ENCODE data around the gene MAN1C1. TPM values are rescaled to one million over a fixed set of nuclear protein-coding genes. Genes with fewer than 3 reads are reported as not detected.

The MAN1C1 gene
- total RNA-seq, 2 experiments from 2014 or later = 3.7 to 4.4 TPM

GRCh38 chr1:25779388-25779787 is 162.8 kb downstream of the MAN1C1 start:
- H3K36me3 Mint-ChIP-seq (ENCODE audit: low read depth) = no peaks in the 10 kb centered on the region
- ATAC-seq (no peak), DNase-seq (no peak)
- H3K27ac Mint-ChIP-seq = no peak overlapping the region
- CTCF ChIA-PET = no interaction called here
- POLR2A ChIA-PET = no interaction called here
- no peaks in the 10 kb centered on the region for H3K27me3 Mint-ChIP-seq
- H3K4me1 Mint-ChIP-seq (ENCODE audit: low read depth) = peaks cover 17% of the 10 kb centered on the region
- no peaks in the 10 kb centered on the region for H3K9me3 Mint-ChIP-seq
- no peak overlapping the region for H3K4me3 Mint-ChIP-seq
- intact Hi-C loops (cut with micrococcal nuclease) = no loop called here
- TF ChIP-seq CTCF (IDR thresholded peaks at IDR 0.05) = no peak

DNA sequence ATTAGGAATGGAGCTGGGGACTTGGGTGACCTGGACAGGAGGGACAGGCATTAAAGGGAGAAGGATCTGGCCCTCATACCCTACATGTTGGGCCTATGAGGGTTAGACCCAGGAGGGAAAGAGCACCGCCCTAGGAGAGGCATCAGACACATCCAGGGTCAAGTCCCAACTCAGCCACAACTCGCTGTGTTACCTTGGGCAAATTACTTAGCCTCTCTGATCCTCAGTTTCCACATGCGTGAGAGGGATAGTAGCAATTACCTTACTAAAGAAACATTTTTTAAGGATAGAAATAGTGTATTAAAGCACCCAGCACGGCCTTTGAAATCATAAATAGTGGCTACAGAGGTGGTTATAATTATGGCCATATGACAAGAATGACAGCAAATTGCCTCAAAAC is 163.3 kb downstream of the MAN1C1 start:
- intact Hi-C loops (cut with micrococcal nuclease) = no loop called here
- CTCF ChIA-PET = interaction anchor here (0.6 kb wide), 1 partner anchor 165 kb away, joined by 3 read pairs; no protein-coding TSS in a partner anchor
- peaks cover 12% of the 10 kb centered on the region for H3K4me1 Mint-ChIP-seq (ENCODE audit: low read depth)
- H3K36me3 Mint-ChIP-seq (ENCODE audit: low read depth) = no peaks in the 10 kb centered on the region
- POLR2A ChIA-PET = interaction anchor here (0.8 kb wide), 1 partner anchor 16 kb away, joined by 3 read pairs; no protein-coding TSS in a partner anchor
- DNase-seq (no peak), ATAC-seq (no peak)
- H3K4me3 Mint-ChIP-seq = no peak overlapping the region
- no peak for TF ChIP-seq CTCF (IDR thresholded peaks at IDR 0.05)
- H3K9me3 Mint-ChIP-seq = no peaks in the 10 kb centered on the region
- no peaks in the 10 kb centered on the region for H3K27me3 Mint-ChIP-seq
- H3K27ac Mint-ChIP-seq = no peak overlapping the region

- Mint-ChIP-seq H3K9me3 (no peaks in the 10 kb centered on the region), H3K4me1 (ENCODE audit: low read depth) (peaks cover 5% of the 10 kb centered on the region), H3K36me3 (ENCODE audit: low read depth) (no peaks in the 10 kb centered on the region), H3K27ac (no peak overlapping the region), H3K27me3 (no peaks in the 10 kb centered on the region), H3K4me3 (no peak overlapping the region)
- intact Hi-C loops (cut with micrococcal nuclease) = no loop called here
- POLR2A ChIA-PET = interaction anchor here (0.8 kb wide), 1 partner anchor 16 kb away, joined by 3 read pairs; no protein-coding TSS in a partner anchor
- no peak for DNase-seq
- TF ChIP-seq CTCF (IDR thresholded peaks at IDR 0.05) = no peak
- CTCF ChIA-PET = interaction anchor here (0.6 kb wide), 1 partner anchor 166 kb away, joined by 3 read pairs; no protein-coding TSS in a partner anchor
- ATAC-seq = no peak
Observed at GRCh38 chr1:25780318-25781129, 163.9 kb downstream of the MAN1C1 start.

DNA sequence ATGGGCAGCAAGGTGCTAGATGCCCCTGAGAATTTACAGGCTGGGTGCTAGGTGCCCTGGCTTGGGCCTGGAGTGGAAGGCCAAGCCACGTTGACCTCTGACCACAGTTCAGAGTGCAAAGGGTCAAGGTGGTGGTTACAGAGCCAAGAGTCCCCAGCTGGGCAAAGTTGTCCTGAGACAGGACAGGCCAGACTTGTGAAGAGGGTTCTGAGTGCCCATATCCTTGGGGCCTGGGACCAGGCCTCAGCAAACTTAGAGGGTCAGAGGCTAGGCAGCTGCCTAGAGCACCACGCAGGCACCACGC is 164.5 kb downstream of the MAN1C1 start:
- no peak for DNase-seq
- no peak overlapping the region for H3K4me3 Mint-ChIP-seq
- no peaks in the 10 kb centered on the region for H3K9me3 Mint-ChIP-seq
- CTCF ChIA-PET = no interaction called here
- H3K27ac Mint-ChIP-seq = no peak overlapping the region
- TF ChIP-seq CTCF (IDR thresholded peaks at IDR 0.05) = no peak
- POLR2A ChIA-PET = no interaction called here
- peaks cover under 1% of the 10 kb centered on the region for H3K4me1 Mint-ChIP-seq (ENCODE audit: low read depth)
- intact Hi-C loops (cut with micrococcal nuclease) = no loop called here
- no peaks in the 10 kb centered on the region for H3K36me3 Mint-ChIP-seq (ENCODE audit: low read depth)
- no peak for ATAC-seq
- H3K27me3 Mint-ChIP-seq = no peaks in the 10 kb centered on the region

DNA sequence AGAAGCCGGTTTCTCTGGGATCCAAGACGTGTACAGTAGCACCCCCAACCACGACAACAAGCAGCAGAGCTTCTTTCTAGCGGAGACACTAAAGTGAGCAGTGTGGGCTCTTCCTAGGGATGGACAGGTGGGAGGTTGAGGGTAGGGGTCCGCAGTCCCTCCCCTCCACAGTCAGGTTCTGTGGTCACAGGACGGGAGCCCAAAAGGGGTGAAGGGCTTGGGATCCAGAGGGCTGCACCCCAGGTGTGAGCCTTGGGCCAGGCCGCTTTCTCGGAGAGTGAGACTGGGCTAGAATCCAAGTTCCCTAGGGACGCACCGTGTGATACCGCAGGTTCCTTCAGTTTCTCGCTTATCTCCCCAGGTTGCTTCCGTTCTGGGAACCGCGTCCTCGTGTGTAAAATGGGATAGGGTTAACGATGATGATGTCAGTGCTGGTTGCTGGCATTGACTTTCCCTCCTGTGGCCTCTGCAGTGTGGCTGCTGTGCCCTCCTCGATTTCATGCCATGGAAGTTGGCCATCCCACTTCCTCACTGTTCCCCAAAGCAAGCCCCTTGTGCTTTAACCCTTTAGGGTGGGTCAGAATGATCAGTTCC is 166.1 kb downstream of the MAN1C1 start:
- CTCF ChIA-PET = interaction anchor here (1.0 to 1.1 kb wide), 3 partner anchors 12 to 16 kb away, joined by 3 to 4 read pairs (median 3); no protein-coding TSS in a partner anchor
- no peak for TF ChIP-seq CTCF (IDR thresholded peaks at IDR 0.05)

More for the DNA sequence above, 166.1 kb downstream of the MAN1C1 start:
- no peaks in the 10 kb centered on the region for H3K36me3 Mint-ChIP-seq (ENCODE audit: low read depth)
- H3K4me3 Mint-ChIP-seq = no peak overlapping the region
- intact Hi-C loops (cut with micrococcal nuclease) = no loop called here
- no peaks in the 10 kb centered on the region for H3K27me3 Mint-ChIP-seq
- peaks cover 2% of the 10 kb centered on the region for H3K4me1 Mint-ChIP-seq (ENCODE audit: low read depth)
- ATAC-seq (no peak), DNase-seq (no peak)
- no peaks in the 10 kb centered on the region for H3K9me3 Mint-ChIP-seq
- H3K27ac Mint-ChIP-seq = no peak overlapping the region
- POLR2A ChIA-PET = interaction anchor here (1.2 kb wide), 1 partner anchor 44 kb away, joined by 4 read pairs; no protein-coding TSS in a partner anchor
